ENCODE results near the gene BROX.
"Not testable (repeated sequence)": the region's sequence is repeated elsewhere in the genome, so short reads cannot be mapped to it uniquely, and the experiment has no call there.

Gene BROX

GRCh38 chr1:222739465-222739864, 27.1 kb downstream of the BROX start:
- TF ChIP-seq POLR2AphosphoS5 (IDR thresholded peaks at IDR 0.05; ENCODE audit: borderline replicate concordance, low read depth, low read length) (no peak), FOXP2 (optimal IDR thresholded peaks at IDR 0.05; ENCODE audit: control extremely low read depth, extremely low read length, insufficient read depth) (no peak), EZH2 (IDR thresholded peaks at IDR 0.05) (no peak)
- H3K9me3 ChIP-seq (ENCODE audit: low read depth, low read length), result no peaks in the 10 kb centered on the region
- no peak overlapping the region for H3K4me3 ChIP-seq
- H3K9ac ChIP-seq (ENCODE audit: insufficient read length), result no peak overlapping the region
- H3K36me3 ChIP-seq (ENCODE audit: insufficient read depth, low read length), result peaks cover 3% of the 10 kb centered on the region; the same call in 1 of the 2 replicates
- no peak overlapping the region for H3K27ac ChIP-seq
- DNase-seq (ENCODE audit: low read depth, low spot score), result no peak

- Histone ChIP-seq H3K36me3 (ENCODE audit: insufficient read depth, low read length) (no peaks in the 10 kb centered on the region), H3K9me3 (ENCODE audit: low read depth, low read length) (no peaks in the 10 kb centered on the region), H3K4me3 (no peak overlapping the region), H3K27ac (no peak overlapping the region), H3K9ac (ENCODE audit: insufficient read length) (no peak overlapping the region)
- no peak for DNase-seq (ENCODE audit: low read depth, low spot score)
- TF ChIP-seq POLR2AphosphoS5 (IDR thresholded peaks at IDR 0.05; ENCODE audit: borderline replicate concordance, low read depth, low read length) (no peak), FOXP2 (optimal IDR thresholded peaks at IDR 0.05; ENCODE audit: control extremely low read depth, extremely low read length, insufficient read depth) (no peak), EZH2 (IDR thresholded peaks at IDR 0.05) (no peak)
These were observed 27.6 kb downstream of the BROX start for GRCh38 chr1:222739929-222740328.

- not testable (repeated sequence) for H3K9ac ChIP-seq (ENCODE audit: insufficient read length); H3K27ac ChIP-seq; H3K36me3 ChIP-seq (ENCODE audit: insufficient read depth, low read length); H3K4me3 ChIP-seq; DNase-seq (ENCODE audit: low read depth, low spot score); H3K9me3 ChIP-seq (ENCODE audit: low read depth, low read length)
These were observed 29.5 kb downstream of the BROX start for GRCh38 chr1:222741630-222742457.

- Histone ChIP-seq H3K27ac (no peak overlapping the region), H3K4me3 (no peak overlapping the region), H3K36me3 (ENCODE audit: insufficient read depth, low read length) (no peaks in the 10 kb centered on the region), H3K9me3 (ENCODE audit: low read depth, low read length) (no peaks in the 10 kb centered on the region), H3K9ac (ENCODE audit: insufficient read length) (no peak overlapping the region)
- DNase-seq (ENCODE audit: low read depth, low spot score), result no peak
- no peak for TF ChIP-seq FOXP2 (optimal IDR thresholded peaks at IDR 0.05; ENCODE audit: control extremely low read depth, extremely low read length, insufficient read depth)
- TF ChIP-seq EZH2 (IDR thresholded peaks at IDR 0.05), result no peak
- no peak for TF ChIP-seq POLR2AphosphoS5 (IDR thresholded peaks at IDR 0.05; ENCODE audit: borderline replicate concordance, low read depth, low read length)
These were observed 37.6 kb downstream of the BROX start for GRCh38 chr1:222749927-222750326.

GRCh38 chr1:222750651-222751050, 38.3 kb downstream of the BROX start:
- H3K9me3 ChIP-seq (ENCODE audit: low read depth, low read length), result no peaks in the 10 kb centered on the region
- H3K9ac ChIP-seq (ENCODE audit: insufficient read length), result no peak overlapping the region
- no peak for DNase-seq (ENCODE audit: low read depth, low spot score)
- no peak overlapping the region for H3K4me3 ChIP-seq
- H3K36me3 ChIP-seq (ENCODE audit: insufficient read depth, low read length), result no peaks in the 10 kb centered on the region
- TF ChIP-seq POLR2AphosphoS5 (IDR thresholded peaks at IDR 0.05; ENCODE audit: borderline replicate concordance, low read depth, low read length) (no peak), FOXP2 (optimal IDR thresholded peaks at IDR 0.05; ENCODE audit: control extremely low read depth, extremely low read length, insufficient read depth) (no peak), EZH2 (IDR thresholded peaks at IDR 0.05) (no peak)
- no peak overlapping the region for H3K27ac ChIP-seq

GRCh38 chr1:222751255-222751654, 38.9 kb downstream of the BROX start:
- H3K9me3 ChIP-seq (ENCODE audit: low read depth, low read length), result no peaks in the 10 kb centered on the region
- H3K4me3 ChIP-seq, result no peak overlapping the region
- no peaks in the 10 kb centered on the region for H3K36me3 ChIP-seq (ENCODE audit: insufficient read depth, low read length)
- no peak overlapping the region for H3K27ac ChIP-seq
- DNase-seq (ENCODE audit: low read depth, low spot score), result no peak
- TF ChIP-seq POLR2AphosphoS5 (IDR thresholded peaks at IDR 0.05; ENCODE audit: borderline replicate concordance, low read depth, low read length) (no peak), FOXP2 (optimal IDR thresholded peaks at IDR 0.05; ENCODE audit: control extremely low read depth, extremely low read length, insufficient read depth) (no peak), EZH2 (IDR thresholded peaks at IDR 0.05) (no peak)
- no peak overlapping the region for H3K9ac ChIP-seq (ENCODE audit: insufficient read length)

GRCh38 chr1:222754366-222755139, 42.2 kb downstream of the BROX start:
- Histone ChIP-seq H3K27ac (no peak overlapping the region), H3K9me3 (ENCODE audit: low read depth, low read length) (no peaks in the 10 kb centered on the region), H3K4me3 (no peak overlapping the region), H3K9ac (ENCODE audit: insufficient read length) (no peak overlapping the region), H3K36me3 (ENCODE audit: insufficient read depth, low read length) (no peaks in the 10 kb centered on the region)
- DNase-seq (ENCODE audit: low read depth, low spot score), result no peak
- no peak for TF ChIP-seq POLR2AphosphoS5 (IDR thresholded peaks at IDR 0.05; ENCODE audit: borderline replicate concordance, low read depth, low read length)
- no peak for TF ChIP-seq FOXP2 (optimal IDR thresholded peaks at IDR 0.05; ENCODE audit: control extremely low read depth, extremely low read length, insufficient read depth)
- no peak for TF ChIP-seq EZH2 (IDR thresholded peaks at IDR 0.05)

GRCh38 chr1:222757646-222758268, 45.4 kb downstream of the BROX start:
- H3K9me3 ChIP-seq (ENCODE audit: low read depth, low read length), result no peaks in the 10 kb centered on the region
- no peak for DNase-seq (ENCODE audit: low read depth, low spot score)
- H3K4me3 ChIP-seq, result no peak overlapping the region
- no peak overlapping the region for H3K9ac ChIP-seq (ENCODE audit: insufficient read length)
- H3K27ac ChIP-seq, result no peak overlapping the region
- no peak for TF ChIP-seq FOXP2 (optimal IDR thresholded peaks at IDR 0.05; ENCODE audit: control extremely low read depth, extremely low read length, insufficient read depth)
- no peak for TF ChIP-seq EZH2 (IDR thresholded peaks at IDR 0.05)
- TF ChIP-seq POLR2AphosphoS5 (IDR thresholded peaks at IDR 0.05; ENCODE audit: borderline replicate concordance, low read depth, low read length), result no peak
- H3K36me3 ChIP-seq (ENCODE audit: insufficient read depth, low read length), result no peaks in the 10 kb centered on the region
